ENCODE results near the gene SKA1. TPM values are rescaled to one million over a fixed set of nuclear protein-coding genes. Genes with fewer than 3 reads are reported as not detected.

Gene SKA1
- total and polyA plus RNA-seq, 2 experiments from 2014 or later: 4.0 to 5.5 TPM

DNA sequence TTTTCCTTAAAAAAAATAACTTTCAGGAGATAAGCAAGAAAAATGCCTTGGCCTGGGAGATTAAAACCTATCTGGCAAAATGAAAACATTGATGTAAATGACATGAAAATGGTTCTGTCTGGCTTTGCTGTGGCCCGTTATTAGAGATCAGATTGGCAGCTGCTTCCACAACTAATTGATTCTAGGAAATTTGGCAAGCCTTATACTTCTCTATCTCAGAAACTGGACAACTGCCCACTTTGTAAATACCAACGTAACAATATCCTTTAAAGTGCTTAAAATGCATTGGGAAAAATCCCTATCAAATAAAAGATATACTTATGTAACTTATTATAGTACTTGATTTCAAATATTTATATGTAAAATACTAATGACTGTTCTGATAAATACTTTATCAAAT is 14.2 kb upstream of the SKA1 start:
- H3K36me3 ChIP-seq (replicated peaks; ENCODE audit: insufficient read depth, low read depth): no peaks in the 10 kb centered on the region
- no peak overlapping the region for H3K4me2 ChIP-seq
- no peaks in the 10 kb centered on the region for H4K20me1 ChIP-seq (ENCODE audit: insufficient read depth, poor library complexity, severe bottlenecking)
- TF ChIP-seq EZH2 (IDR thresholded peaks at IDR 0.05; ENCODE audit: borderline replicate concordance): no peak
- TF ChIP-seq, protein P1, sequence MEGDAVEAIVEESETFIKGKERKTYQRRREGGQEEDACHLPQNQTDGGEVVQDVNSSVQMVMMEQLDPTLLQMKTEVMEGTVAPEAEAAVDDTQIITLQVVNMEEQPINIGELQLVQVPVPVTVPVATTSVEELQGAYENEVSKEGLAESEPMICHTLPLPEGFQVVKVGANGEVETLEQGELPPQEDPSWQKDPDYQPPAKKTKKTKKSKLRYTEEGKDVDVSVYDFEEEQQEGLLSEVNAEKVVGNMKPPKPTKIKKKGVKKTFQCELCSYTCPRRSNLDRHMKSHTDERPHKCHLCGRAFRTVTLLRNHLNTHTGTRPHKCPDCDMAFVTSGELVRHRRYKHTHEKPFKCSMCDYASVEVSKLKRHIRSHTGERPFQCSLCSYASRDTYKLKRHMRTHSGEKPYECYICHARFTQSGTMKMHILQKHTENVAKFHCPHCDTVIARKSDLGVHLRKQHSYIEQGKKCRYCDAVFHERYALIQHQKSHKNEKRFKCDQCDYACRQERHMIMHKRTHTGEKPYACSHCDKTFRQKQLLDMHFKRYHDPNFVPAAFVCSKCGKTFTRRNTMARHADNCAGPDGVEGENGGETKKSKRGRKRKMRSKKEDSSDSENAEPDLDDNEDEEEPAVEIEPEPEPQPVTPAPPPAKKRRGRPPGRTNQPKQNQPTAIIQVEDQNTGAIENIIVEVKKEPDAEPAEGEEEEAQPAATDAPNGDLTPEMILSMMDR (IDR thresholded peaks at IDR 0.05; ENCODE audit: poor library complexity): no peak
- no peak for TF ChIP-seq EZH2phosphoT487 (IDR thresholded peaks at IDR 0.05; ENCODE audit: low read depth, severe bottlenecking, unreplicated experiment)
- no peaks in the 10 kb centered on the region for H3K9me3 ChIP-seq (ENCODE audit: low read depth)
- DNase-seq (ENCODE audit: low spot score): no peak
- 86% methylated on average over 2 of the region's 2 CpGs for WGBS (ENCODE audit: low lambda C conversion rate, missing lambda C conversion rate)
- H3K4me1 ChIP-seq (ENCODE audit: insufficient read depth): no peaks in the 10 kb centered on the region
- H3K27me3 ChIP-seq: no peaks in the 10 kb centered on the region
- no peak overlapping the region for H3K4me3 ChIP-seq
- no peaks in the 10 kb centered on the region for H3K9me2 ChIP-seq (replicated peaks; ENCODE audit: insufficient read depth)
- no peaks in the 10 kb centered on the region for H3K79me2 ChIP-seq
- no peak overlapping the region for H2AFZ ChIP-seq
- no peak overlapping the region for H3K27ac ChIP-seq

- DNase-seq (ENCODE audit: low spot score): no peak
- Histone ChIP-seq H2AFZ (no peak overlapping the region), H3K79me2 (no peaks in the 10 kb centered on the region), H3K27ac (no peak overlapping the region), H3K4me2 (no peak overlapping the region), H3K9me3 (ENCODE audit: low read depth) (no peaks in the 10 kb centered on the region), H4K20me1 (ENCODE audit: insufficient read depth, poor library complexity, severe bottlenecking) (no peaks in the 10 kb centered on the region), H3K4me3 (no peak overlapping the region), H3K36me3 (replicated peaks; ENCODE audit: insufficient read depth, low read depth) (no peaks in the 10 kb centered on the region), H3K27me3 (no peaks in the 10 kb centered on the region), H3K4me1 (ENCODE audit: insufficient read depth) (no peaks in the 10 kb centered on the region), H3K9me2 (replicated peaks; ENCODE audit: insufficient read depth) (no peaks in the 10 kb centered on the region)
- TF ChIP-seq, protein P1 (IDR thresholded peaks at IDR 0.05; ENCODE audit: poor library complexity): no peak
- TF ChIP-seq EZH2 (IDR thresholded peaks at IDR 0.05; ENCODE audit: borderline replicate concordance) (no peak), EZH2phosphoT487 (IDR thresholded peaks at IDR 0.05; ENCODE audit: low read depth, severe bottlenecking, unreplicated experiment) (no peak)
Observed at GRCh38 chr18:50369672-50370071, 5.2 kb upstream of the SKA1 start.

GRCh38 chr18:50372743-50373142 is 2.1 kb upstream of the SKA1 start:
- H3K36me3 ChIP-seq (replicated peaks; ENCODE audit: insufficient read depth, low read depth): no peaks in the 10 kb centered on the region
- DNase-seq (ENCODE audit: low spot score): no peak
- H3K4me1 ChIP-seq (ENCODE audit: insufficient read depth): no peaks in the 10 kb centered on the region
- 92% methylated on average over 5 of the region's 5 CpGs for WGBS (ENCODE audit: low lambda C conversion rate, missing lambda C conversion rate)
- H2AFZ ChIP-seq: no peak overlapping the region
- H3K27ac ChIP-seq: peak overlapping the region; percentile 95
- TF ChIP-seq EZH2 (IDR thresholded peaks at IDR 0.05; ENCODE audit: borderline replicate concordance): no peak
- TF ChIP-seq, protein P1 (IDR thresholded peaks at IDR 0.05; ENCODE audit: poor library complexity): no peak
- TF ChIP-seq EZH2phosphoT487 (IDR thresholded peaks at IDR 0.05; ENCODE audit: low read depth, severe bottlenecking, unreplicated experiment): no peak
- H3K4me3 ChIP-seq: no peak overlapping the region
- H3K9me3 ChIP-seq (ENCODE audit: low read depth): no peaks in the 10 kb centered on the region
- no peaks in the 10 kb centered on the region for H4K20me1 ChIP-seq (ENCODE audit: insufficient read depth, poor library complexity, severe bottlenecking)
- peaks cover 10% of the 10 kb centered on the region for H3K79me2 ChIP-seq
- H3K9me2 ChIP-seq (replicated peaks; ENCODE audit: insufficient read depth): no peaks in the 10 kb centered on the region
- no peaks in the 10 kb centered on the region for H3K27me3 ChIP-seq
- no peak overlapping the region for H3K4me2 ChIP-seq

Data from hepatocyte (in vitro differentiated cells).